Measurements from ENCODE around the gene ARFRP1. TPM values are rescaled to one million over a fixed set of nuclear protein-coding genes. Genes with fewer than 3 reads are reported as not detected.

ARFRP1 gene
- total RNA-seq, 1 experiment from 2014 or later, result 65.4 TPM

DNA sequence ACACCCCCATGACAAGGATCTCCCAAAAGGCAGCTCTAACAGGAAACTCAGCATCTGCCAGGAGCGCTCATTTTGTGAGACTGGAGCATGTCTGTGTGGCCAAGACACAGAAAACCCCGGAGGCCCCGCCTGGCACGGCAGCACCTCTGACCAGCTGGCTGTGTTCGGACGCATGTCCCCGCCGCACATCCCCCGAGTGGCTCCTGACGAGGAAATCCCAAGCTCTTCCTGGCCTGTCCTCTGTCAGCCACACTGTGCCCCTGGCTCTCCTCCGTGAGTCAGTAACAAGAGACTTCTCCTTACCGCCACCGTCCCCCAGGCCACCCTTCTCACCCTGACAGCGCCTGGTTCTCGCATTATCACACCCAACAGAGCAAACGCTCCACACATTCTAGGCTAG, 46.2 kb upstream of the ARFRP1 start:
- TF ChIP-seq, protein P1, sequence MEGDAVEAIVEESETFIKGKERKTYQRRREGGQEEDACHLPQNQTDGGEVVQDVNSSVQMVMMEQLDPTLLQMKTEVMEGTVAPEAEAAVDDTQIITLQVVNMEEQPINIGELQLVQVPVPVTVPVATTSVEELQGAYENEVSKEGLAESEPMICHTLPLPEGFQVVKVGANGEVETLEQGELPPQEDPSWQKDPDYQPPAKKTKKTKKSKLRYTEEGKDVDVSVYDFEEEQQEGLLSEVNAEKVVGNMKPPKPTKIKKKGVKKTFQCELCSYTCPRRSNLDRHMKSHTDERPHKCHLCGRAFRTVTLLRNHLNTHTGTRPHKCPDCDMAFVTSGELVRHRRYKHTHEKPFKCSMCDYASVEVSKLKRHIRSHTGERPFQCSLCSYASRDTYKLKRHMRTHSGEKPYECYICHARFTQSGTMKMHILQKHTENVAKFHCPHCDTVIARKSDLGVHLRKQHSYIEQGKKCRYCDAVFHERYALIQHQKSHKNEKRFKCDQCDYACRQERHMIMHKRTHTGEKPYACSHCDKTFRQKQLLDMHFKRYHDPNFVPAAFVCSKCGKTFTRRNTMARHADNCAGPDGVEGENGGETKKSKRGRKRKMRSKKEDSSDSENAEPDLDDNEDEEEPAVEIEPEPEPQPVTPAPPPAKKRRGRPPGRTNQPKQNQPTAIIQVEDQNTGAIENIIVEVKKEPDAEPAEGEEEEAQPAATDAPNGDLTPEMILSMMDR (IDR thresholded peaks at IDR 0.05; ENCODE audit: unreplicated experiment), result no peak
- Mint-ChIP-seq H3K4me3 (ENCODE audit: unreplicated experiment) (no peak overlapping the region), H3K27ac (ENCODE audit: low read depth, unreplicated experiment) (no peak overlapping the region), H3K9me3 (ENCODE audit: unreplicated experiment) (no peaks in the 10 kb centered on the region), H3K36me3 (ENCODE audit: insufficient read depth, unreplicated experiment) (peaks cover 2% of the 10 kb centered on the region), H3K4me1 (ENCODE audit: insufficient read depth, unreplicated experiment) (no peaks in the 10 kb centered on the region), H3K27me3 (ENCODE audit: insufficient read depth, unreplicated experiment) (peaks cover 22% of the 10 kb centered on the region)
- ChIA-PET CTCF (no interaction called here), POLR2A (interaction anchor here (1.0 to 1.5 kb wide), 2 partner anchors 9 to 47 kb away, joined by 3 to 8 read pairs; partner anchors contain the start of genes ARFRP1 and ZGPAT)
- intact Hi-C loops (cut with micrococcal nuclease), result no loop called here
- BruUV-seq (replicated peaks), result no TSS peak
- no peak for DNase-seq (ENCODE audit: unreplicated experiment)

DNA sequence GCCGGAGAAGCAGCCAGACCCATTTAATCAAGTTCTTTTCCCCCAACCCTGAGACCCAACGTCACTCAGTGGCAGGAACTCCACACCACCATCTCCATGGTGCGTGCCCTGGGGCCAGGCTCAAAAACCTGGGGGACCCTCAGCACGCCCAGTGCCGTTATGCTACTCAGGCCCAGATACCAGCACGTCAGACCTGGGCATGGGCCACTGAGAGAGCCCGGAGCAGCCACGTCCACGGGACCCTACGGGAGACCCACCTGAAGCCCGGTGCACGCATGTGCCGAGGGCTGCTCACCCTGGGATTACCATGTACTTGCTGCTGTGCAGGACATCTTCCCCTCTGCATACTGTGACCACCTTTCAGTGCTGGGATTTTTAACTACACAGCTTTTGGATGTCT, 45.6 kb upstream of the ARFRP1 start:
- no peak for DNase-seq (ENCODE audit: unreplicated experiment)
- H3K36me3 Mint-ChIP-seq (ENCODE audit: insufficient read depth, unreplicated experiment), result peaks cover 6% of the 10 kb centered on the region
- no peak overlapping the region for H3K27ac Mint-ChIP-seq (ENCODE audit: low read depth, unreplicated experiment)
- TF ChIP-seq, protein P1 (IDR thresholded peaks at IDR 0.05; ENCODE audit: unreplicated experiment), result no peak
- H3K9me3 Mint-ChIP-seq (ENCODE audit: unreplicated experiment), result no peaks in the 10 kb centered on the region
- intact Hi-C loops (cut with micrococcal nuclease), result no loop called here
- CTCF ChIA-PET, result no interaction called here
- H3K4me1 Mint-ChIP-seq (ENCODE audit: insufficient read depth, unreplicated experiment), result no peaks in the 10 kb centered on the region
- no TSS peak for BruUV-seq (replicated peaks)
- POLR2A ChIA-PET, result interaction anchor here (1.0 kb wide), 1 partner anchor 8 kb away, joined by 8 read pairs; no protein-coding TSS in a partner anchor
- H3K27me3 Mint-ChIP-seq (ENCODE audit: insufficient read depth, unreplicated experiment), result peaks cover 16% of the 10 kb centered on the region
- H3K4me3 Mint-ChIP-seq (ENCODE audit: unreplicated experiment), result no peak overlapping the region

- TF ChIP-seq, protein P1 (IDR thresholded peaks at IDR 0.05; ENCODE audit: unreplicated experiment), result no peak
- H3K36me3 Mint-ChIP-seq (ENCODE audit: insufficient read depth, unreplicated experiment), result peaks cover 6% of the 10 kb centered on the region
- H3K4me1 Mint-ChIP-seq (ENCODE audit: insufficient read depth, unreplicated experiment), result no peaks in the 10 kb centered on the region
- no peak for DNase-seq (ENCODE audit: unreplicated experiment)
- H3K9me3 Mint-ChIP-seq (ENCODE audit: unreplicated experiment), result no peaks in the 10 kb centered on the region
- H3K27ac Mint-ChIP-seq (ENCODE audit: low read depth, unreplicated experiment), result no peak overlapping the region
- ChIA-PET CTCF (no interaction called here), POLR2A (interaction anchor here (0.7 to 1.0 kb wide), 4 partner anchors 11 to 227 kb away, joined by 3 to 4 read pairs (median 3); no protein-coding TSS in a partner anchor)
- BruUV-seq (replicated peaks), result no TSS peak
- intact Hi-C loops (cut with micrococcal nuclease), result no loop called here
- peaks cover 7% of the 10 kb centered on the region for H3K27me3 Mint-ChIP-seq (ENCODE audit: insufficient read depth, unreplicated experiment)
- H3K4me3 Mint-ChIP-seq (ENCODE audit: unreplicated experiment), result no peak overlapping the region
These were observed 44.8 kb upstream of the ARFRP1 start for GRCh38 chr20:63752411-63753101.

GRCh38 chr20:63751471-63752271, 43.9 kb upstream of the ARFRP1 start:
- H3K27me3 Mint-ChIP-seq (ENCODE audit: insufficient read depth, unreplicated experiment), result no peaks in the 10 kb centered on the region
- TF ChIP-seq, protein P1 (IDR thresholded peaks at IDR 0.05; ENCODE audit: unreplicated experiment), result no peak
- no peaks in the 10 kb centered on the region for H3K9me3 Mint-ChIP-seq (ENCODE audit: unreplicated experiment)
- no TSS peak for BruUV-seq (replicated peaks)
- no peak overlapping the region for H3K27ac Mint-ChIP-seq (ENCODE audit: low read depth, unreplicated experiment)
- DNase-seq (ENCODE audit: unreplicated experiment), result no peak
- POLR2A ChIA-PET, result interaction anchor here (0.7 to 2.9 kb wide), 4 partner anchors 11 to 228 kb away, joined by 3 to 8 read pairs (median 4); no protein-coding TSS in a partner anchor
- H3K4me1 Mint-ChIP-seq (ENCODE audit: insufficient read depth, unreplicated experiment), result no peaks in the 10 kb centered on the region
- intact Hi-C loops (cut with micrococcal nuclease), result no loop called here
- CTCF ChIA-PET, result interaction anchor here (0.6 kb wide), 2 partner anchors 11 to 137 kb away, joined by 3 to 5 read pairs; no protein-coding TSS in a partner anchor
- peaks cover 6% of the 10 kb centered on the region for H3K36me3 Mint-ChIP-seq (ENCODE audit: insufficient read depth, unreplicated experiment)
- no peak overlapping the region for H3K4me3 Mint-ChIP-seq (ENCODE audit: unreplicated experiment)

Data from MCF 10A (cell line).